Osteocyte (in vitro differentiated cells): ENCODE results near the gene DLX4. TPM values are rescaled to one million over a fixed set of nuclear protein-coding genes. Genes with fewer than 3 reads are reported as not detected.

ENCODE experiments used
- DNase-seq: peaks from one replicate; pipeline ENCODE4 v3.0.0; 2021; ENCODE audit warnings: mixed read lengths; ENCODE audit not compliant: unreplicated experiment; ENCODE audit errors: extremely low spot score
- H3K27ac Mint-ChIP-seq: one replicate; pipeline ENCODE4 v1.8.0; 2021; ENCODE audit warnings: mild to moderate bottlenecking, mixed read lengths; ENCODE audit not compliant: unreplicated experiment
- H3K27me3 Mint-ChIP-seq: one replicate; pipeline ENCODE4 v1.8.0; 2021; ENCODE audit warnings: mixed read lengths; ENCODE audit not compliant: unreplicated experiment
- H3K36me3 Mint-ChIP-seq: one replicate; pipeline ENCODE4 v1.8.0; 2021; ENCODE audit warnings: mixed read lengths; ENCODE audit not compliant: unreplicated experiment
- H3K4me1 Mint-ChIP-seq: one replicate; pipeline ENCODE4 v1.8.0; 2021; ENCODE audit warnings: mixed read lengths; ENCODE audit not compliant: unreplicated experiment
- H3K4me3 Mint-ChIP-seq: one replicate; pipeline ENCODE4 v1.8.0; 2021; ENCODE audit warnings: mild to moderate bottlenecking, moderate library complexity, mixed read lengths; ENCODE audit not compliant: unreplicated experiment
- H3K9me3 Mint-ChIP-seq: one replicate; pipeline ENCODE4 v1.8.0; 2021; ENCODE audit warnings: mixed read lengths; ENCODE audit not compliant: unreplicated experiment
- CTCF ChIP-seq: fragments of 200-600 bp; sonication (generic); IDR thresholded peaks from 2 replicates; pipeline ENCODE4 v1.5.0; 2021; ENCODE audit warnings: antibody characterized with exemption, mild to moderate bottlenecking, moderate library complexity
- total RNA-seq: library from RNA; stranded (reverse); gene quantifications from 2 replicates; pipeline ENCODE4 v1.2.1, GENCODE V29; 2021

DLX4 gene
- total RNA-seq, 1 donor from 2014 or later, result not detected

- no peak for TF ChIP-seq CTCF
- no peak overlapping the region for H3K27ac Mint-ChIP-seq
- DNase-seq, result no peak
- H3K4me1 Mint-ChIP-seq, result peaks cover 2% of the 10 kb centered on the region
- H3K27me3 Mint-ChIP-seq, result peaks cover 70% of the 10 kb centered on the region
- no peaks in the 10 kb centered on the region for H3K36me3 Mint-ChIP-seq
- H3K9me3 Mint-ChIP-seq, result no peaks in the 10 kb centered on the region
- H3K4me3 Mint-ChIP-seq, result no peak overlapping the region
These were observed 15.8 kb downstream of the DLX4 start for GRCh38 chr17:49984776-49985175.

GRCh38 chr17:49985310-49985990, 16.5 kb downstream of the DLX4 start:
- TF ChIP-seq CTCF, result no peak
- H3K36me3 Mint-ChIP-seq, result no peaks in the 10 kb centered on the region
- H3K27me3 Mint-ChIP-seq, result peaks cover 70% of the 10 kb centered on the region
- no peak overlapping the region for H3K27ac Mint-ChIP-seq
- H3K4me3 Mint-ChIP-seq, result no peak overlapping the region
- no peak for DNase-seq
- H3K9me3 Mint-ChIP-seq, result no peaks in the 10 kb centered on the region
- peaks cover 2% of the 10 kb centered on the region for H3K4me1 Mint-ChIP-seq

- Mint-ChIP-seq H3K27me3 (peaks cover 70% of the 10 kb centered on the region), H3K36me3 (no peaks in the 10 kb centered on the region), H3K27ac (no peak overlapping the region), H3K9me3 (no peaks in the 10 kb centered on the region), H3K4me3 (no peak overlapping the region), H3K4me1 (peaks cover 2% of the 10 kb centered on the region)
- no peak for TF ChIP-seq CTCF
- no peak for DNase-seq
These were observed 17.7 kb downstream of the DLX4 start for GRCh38 chr17:49986396-49987289.

GRCh38 chr17:49987290-49987585, 18.2 kb downstream of the DLX4 start:
- DNase-seq, result no peak
- H3K4me1 Mint-ChIP-seq, result peaks cover 2% of the 10 kb centered on the region

More at GRCh38 chr17:49987290-49987585, 18.2 kb downstream of the DLX4 start:
- no peaks in the 10 kb centered on the region for H3K9me3 Mint-ChIP-seq
- no peak for TF ChIP-seq CTCF
- no peak overlapping the region for H3K27ac Mint-ChIP-seq
- peaks cover 71% of the 10 kb centered on the region for H3K27me3 Mint-ChIP-seq
- H3K4me3 Mint-ChIP-seq, result no peak overlapping the region
- H3K36me3 Mint-ChIP-seq, result no peaks in the 10 kb centered on the region
